Medulla oblongata (tissue), 1 donor: ENCODE data around the gene PARD6G.
A peak's percentile ranks its signal among the peaks of the same experiment; 100 is the strongest.
"Not testable (repeated sequence)": the region's sequence is repeated elsewhere in the genome, so short reads cannot be mapped to it uniquely, and the experiment has no call there.

Source experiments
- DNase-seq: peaks from one replicate; pipeline ENCODE4 v3.0.0-alpha.2; 2015; ENCODE audit errors: extremely low spot score

Gene PARD6G

GRCh38 chr18:80171054-80171872, 76.1 kb downstream of the PARD6G start:
- DNase-seq: peak; percentile 59

DNA sequence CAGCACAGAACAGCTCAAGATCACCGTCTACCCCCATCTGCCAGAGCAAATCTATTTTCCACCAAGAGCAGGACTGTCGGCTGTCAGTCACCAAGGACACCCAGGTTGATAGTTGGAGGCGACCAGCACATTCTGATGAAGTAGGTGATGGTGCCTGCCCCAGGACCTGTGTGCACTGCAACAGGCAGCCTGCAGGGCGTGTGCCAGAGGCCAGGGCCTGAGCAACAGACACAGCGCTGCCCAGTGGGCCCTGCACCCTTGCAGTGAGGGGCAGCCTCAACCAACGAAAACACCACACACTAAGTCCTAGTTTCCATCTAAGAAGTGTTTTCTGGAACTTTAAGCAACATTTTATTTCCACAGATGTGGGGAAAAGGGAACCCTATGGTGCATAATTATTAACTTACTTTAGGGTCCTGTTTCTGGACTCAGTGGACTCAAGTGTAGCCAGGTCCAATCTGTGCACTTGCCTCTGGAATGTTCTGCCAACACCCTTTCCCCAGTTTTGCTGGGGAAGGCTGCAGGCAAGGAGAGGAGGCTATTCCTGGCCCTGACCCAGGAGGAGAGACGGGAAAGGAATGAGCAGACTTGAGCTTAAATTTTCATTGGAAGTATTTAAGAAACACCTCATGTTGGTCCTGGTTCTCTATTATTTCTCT, 76.8 kb downstream of the PARD6G start:
- no peak for DNase-seq

DNA sequence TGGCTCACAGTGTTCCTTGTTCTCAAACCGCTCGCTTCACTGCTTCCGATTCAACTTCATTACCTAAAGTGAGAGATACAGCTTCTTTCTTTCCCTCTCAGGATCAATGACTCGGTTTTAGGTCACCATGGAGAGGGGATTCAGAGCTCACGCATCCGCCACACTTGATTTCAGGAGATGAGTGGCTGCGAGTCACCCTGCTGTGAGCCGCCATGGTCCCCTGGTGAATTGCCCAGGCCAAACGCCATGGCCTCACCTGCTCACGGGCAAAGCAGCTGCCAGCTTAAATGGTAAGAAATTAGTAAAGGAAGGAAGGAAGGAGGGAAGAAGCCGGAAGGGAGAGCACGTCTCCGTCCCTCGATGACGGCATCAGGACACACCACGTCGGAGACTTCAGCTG, 77.7 kb downstream of the PARD6G start:
- DNase-seq: no peak

GRCh38 chr18:80168982-80169381, 78.3 kb downstream of the PARD6G start:
- DNase-seq: no peak

- no peak for DNase-seq
Measured at GRCh38 chr18:80168346-80168745, 79.0 kb downstream of the PARD6G start.

DNA sequence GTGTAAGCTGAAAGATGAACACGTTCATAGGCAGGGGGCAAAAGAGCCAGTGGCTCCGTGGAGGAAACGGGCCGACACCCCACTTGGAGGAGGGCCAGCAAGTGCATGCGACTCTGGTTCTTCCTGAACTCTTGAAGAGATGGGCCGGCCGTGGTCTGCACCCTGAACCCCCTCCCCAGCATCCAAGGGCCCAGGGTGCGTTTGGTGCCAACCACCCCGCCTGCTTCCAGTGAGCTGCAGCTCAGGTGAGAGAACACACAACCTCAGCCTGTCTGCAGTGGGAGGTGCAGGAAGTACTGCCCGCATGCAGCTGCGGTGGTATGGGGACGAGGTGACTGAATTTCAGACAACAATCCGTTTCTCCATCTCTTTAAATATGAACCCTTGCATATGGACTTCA, 79.4 kb downstream of the PARD6G start:
- no peak for DNase-seq

GRCh38 chr18:80167331-80167730, 80.0 kb downstream of the PARD6G start:
- no peak for DNase-seq

DNA sequence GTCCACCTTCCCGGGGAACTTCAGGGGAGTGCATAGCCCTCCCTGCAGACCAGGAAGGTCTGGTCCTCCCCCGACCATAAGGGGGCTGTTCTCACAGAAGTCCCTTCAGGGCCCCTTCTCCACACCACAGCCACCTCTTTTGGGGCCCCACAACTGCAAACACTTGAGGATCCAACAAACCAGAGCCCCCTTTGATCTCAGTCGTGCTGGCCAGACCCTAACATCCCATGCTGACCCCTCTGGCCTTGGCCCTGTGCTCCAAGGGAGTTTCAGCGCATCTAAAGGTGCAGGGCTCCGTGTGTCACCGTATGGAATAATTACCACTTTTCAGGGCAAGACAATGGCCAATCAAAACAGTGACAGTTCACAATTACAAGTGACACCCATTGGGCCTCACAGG, 80.6 kb downstream of the PARD6G start:
- DNase-seq: no peak

- no peak for DNase-seq
Measured at GRCh38 chr18:80166240-80166639, 81.1 kb downstream of the PARD6G start.

GRCh38 chr18:80164727-80165355, 82.5 kb downstream of the PARD6G start:
- DNase-seq: not testable (repeated sequence)

- no peak for DNase-seq
Measured at GRCh38 chr18:80163183-80163582, 84.1 kb downstream of the PARD6G start.

GRCh38 chr18:80161781-80162417, 85.4 kb downstream of the PARD6G start:
- no peak for DNase-seq

- no peak for DNase-seq
Measured at GRCh38 chr18:80159713-80160636, 87.3 kb downstream of the PARD6G start.

GRCh38 chr18:80158365-80158764, 88.9 kb downstream of the PARD6G start:
- no peak for DNase-seq

DNA sequence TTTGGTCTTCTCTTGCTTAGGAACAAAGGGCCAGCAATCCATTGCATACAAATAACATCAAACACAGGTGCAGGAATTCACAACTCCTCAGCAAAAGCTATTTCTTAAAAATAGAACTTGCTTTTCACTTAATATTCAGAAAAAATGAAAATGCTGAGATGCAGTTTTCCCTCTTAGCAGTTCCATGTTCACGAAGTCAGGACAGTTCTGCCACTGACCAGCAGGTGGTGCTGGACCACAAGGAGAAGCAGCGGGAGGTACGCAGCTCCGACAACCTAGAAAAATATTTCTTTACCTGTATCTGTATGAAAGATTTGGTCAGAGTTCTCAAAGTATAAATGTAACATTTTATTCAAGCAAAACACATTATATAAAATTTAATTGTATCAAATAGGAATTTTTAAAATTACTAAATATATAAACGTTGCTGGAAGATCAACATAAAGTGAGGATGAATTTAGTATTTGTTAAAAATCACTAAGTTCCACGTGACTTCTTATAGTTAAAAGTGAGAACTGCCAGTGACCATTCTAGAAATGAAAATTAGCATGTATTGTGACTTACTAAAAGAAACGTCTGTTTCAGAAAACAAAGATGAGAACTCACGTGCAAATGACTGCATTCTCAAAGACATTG, 89.5 kb downstream of the PARD6G start:
- DNase-seq: peak; percentile 91

DNA sequence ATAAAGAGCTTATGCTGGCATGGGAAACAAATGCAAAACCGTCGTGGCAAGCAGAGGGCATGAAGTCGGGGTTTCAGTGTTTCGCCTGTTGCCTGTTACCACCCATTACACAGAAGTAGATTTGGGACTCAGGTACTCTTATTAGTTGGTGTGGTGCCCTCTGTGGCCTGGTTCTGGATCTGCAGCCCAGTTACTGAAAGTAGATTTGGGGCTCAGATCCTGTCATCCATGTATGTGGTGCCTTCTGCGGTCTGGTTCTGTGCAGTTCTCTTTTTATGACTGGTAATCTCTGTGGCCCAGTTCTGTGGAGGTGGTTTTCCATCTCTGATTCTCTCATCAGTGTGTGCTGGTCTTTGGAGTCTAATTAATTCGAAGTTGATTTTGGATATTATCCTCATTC, 93.0 kb downstream of the PARD6G start:
- no peak for DNase-seq

GRCh38 chr18:80149667-80150066, 97.6 kb downstream of the PARD6G start:
- DNase-seq: no peak

GRCh38 chr18:80148326-80149199, 98.8 kb downstream of the PARD6G start:
- DNase-seq: peak; percentile 17

DNA sequence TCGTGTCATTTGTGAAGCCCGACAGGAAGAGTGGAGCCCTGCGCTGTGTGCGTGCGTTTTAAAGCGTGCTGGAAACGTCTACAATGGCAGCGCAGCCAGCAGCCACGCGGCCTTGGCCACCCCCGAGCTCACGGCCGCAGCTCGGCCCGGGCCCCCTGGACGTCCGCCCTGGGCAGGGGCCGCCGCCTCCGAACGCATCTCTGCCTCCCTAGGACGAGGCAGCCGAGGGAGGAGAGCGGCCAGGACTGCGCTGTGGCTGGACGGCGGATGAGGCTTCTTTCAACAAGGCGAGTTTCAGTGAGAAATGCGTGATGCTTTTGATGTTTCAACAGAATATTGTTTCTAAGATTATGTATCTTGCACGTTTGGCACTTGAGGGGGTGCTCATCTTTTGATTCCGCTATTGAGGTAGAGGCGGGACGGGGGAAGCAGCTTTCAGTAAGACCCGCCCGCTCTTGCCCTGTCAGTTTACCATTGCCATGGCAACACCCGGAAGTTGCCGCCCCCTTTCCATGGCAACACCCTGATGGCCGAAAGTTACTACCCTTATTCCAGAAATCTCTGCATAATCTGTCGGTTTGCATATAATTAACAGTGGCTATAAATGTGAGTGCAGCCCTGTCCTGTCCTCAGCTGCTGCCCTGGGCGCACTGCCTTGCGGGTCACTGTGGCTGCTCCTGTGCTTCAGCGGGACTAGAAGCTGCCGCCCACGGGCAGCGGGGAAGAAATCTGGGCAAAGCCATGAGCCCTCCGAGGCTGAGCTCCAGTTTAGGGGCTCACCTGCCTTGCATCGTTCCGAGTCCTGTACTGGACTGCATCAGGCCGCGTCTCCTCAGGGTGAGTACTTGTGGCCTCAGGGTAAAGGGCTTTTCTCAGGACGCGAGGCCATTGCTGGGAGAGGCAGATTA, 99.6 kb downstream of the PARD6G start:
- peak; percentile 92 for DNase-seq
